ENCODE data around the gene HES4. TPM values are rescaled to one million over a fixed set of nuclear protein-coding genes. Genes with fewer than 3 reads are reported as not detected.

The HES4 gene
- total RNA-seq, 1 donor from 2014 or later, result 24.8 TPM

- no peak for DNase-seq (ENCODE audit: low read depth in 2 of 2)
Observed at GRCh38 chr1:967466-968343, 32.2 kb downstream of the HES4 start.

GRCh38 chr1:966704-967300 lies 33.1 kb downstream of the HES4 start:
- DNase-seq (ENCODE audit: low read depth in 2 of 2), result peak; percentile 51 to 54

- peak in 1 of 2 donors; percentile 56 for DNase-seq (ENCODE audit: low read depth in 2 of 2)
Observed at GRCh38 chr1:966135-966703, 33.7 kb downstream of the HES4 start, which contains the start of gene PLEKHN1. TSS of gene PLEKHN1 (plus strand) at chr1:966482. CDS start at chr1:966532, 50 bp downstream.

GRCh38 chr1:965526-966134 lies 34.3 kb downstream of the HES4 start:
- DNase-seq (ENCODE audit: low read depth in 2 of 2), result no peak

GRCh38 chr1:964691-965525 lies 35.0 kb downstream of the HES4 start:
- DNase-seq (ENCODE audit: low read depth in 2 of 2), result no peak

- no peak for DNase-seq (ENCODE audit: low read depth in 2 of 2)
Observed at GRCh38 chr1:963746-964525, 36.0 kb downstream of the HES4 start.

GRCh38 chr1:963301-963651 lies 36.6 kb downstream of the HES4 start:
- no peak for DNase-seq (ENCODE audit: low read depth in 2 of 2)

- no peak for DNase-seq (ENCODE audit: low read depth in 2 of 2)
Observed at GRCh38 chr1:962381-963300, 37.3 kb downstream of the HES4 start.

GRCh38 chr1:961132-961669 lies 38.7 kb downstream of the HES4 start:
- DNase-seq (ENCODE audit: low read depth in 2 of 2), result peak; percentile 16 to 31

- peak; percentile 65 to 74 for DNase-seq (ENCODE audit: low read depth in 2 of 2)
Observed at GRCh38 chr1:960363-961131, 39.4 kb downstream of the HES4 start, which contains the start of gene KLHL17. TSS of gene KLHL17 (plus strand) at chr1:960584. CDS start at chr1:960694, 110 bp downstream.

GRCh38 chr1:959731-960362 lies 40.0 kb downstream of the HES4 start:
- no peak for DNase-seq (ENCODE audit: low read depth in 2 of 2)

GRCh38 chr1:958823-959730 lies 40.8 kb downstream of the HES4 start, which contains the start of gene NOC2L:
TSS of gene NOC2L (minus strand) at chr1:959256. CDS start at chr1:959240, 16 bp downstream.
- DNase-seq (ENCODE audit: low read depth in 2 of 2), result peak; percentile 90 to 92

GRCh38 chr1:956636-957035 lies 43.3 kb downstream of the HES4 start:
- no peak for DNase-seq (ENCODE audit: low read depth in 2 of 2)

- DNase-seq (ENCODE audit: low read depth in 2 of 2), result no peak
Observed at GRCh38 chr1:955474-955873, 44.4 kb downstream of the HES4 start.

- DNase-seq (ENCODE audit: low read depth in 2 of 2), result no peak
Observed at GRCh38 chr1:954927-955326, 45.0 kb downstream of the HES4 start.

- no peak for DNase-seq (ENCODE audit: low read depth in 2 of 2)
Observed at GRCh38 chr1:953524-954320, 46.2 kb downstream of the HES4 start.
